Stimulated activated CD4-positive, alpha-beta T cell treated with anti-CD3 and anti-CD28 coated beads, Interleukin-1b, Interleukin-23, amount 100 ng/mL, for 4 hours (primary cell): Measurements from ENCODE around the gene MFSD2B.
"Not testable (repeated sequence)": the region's sequence is repeated elsewhere in the genome, so short reads cannot be mapped to it uniquely, and the experiment has no call there.

Experiments
- DNase-seq, 2 donors: peaks; one replicate each; pipeline ENCODE4 v3.0.0-alpha.2; 2020; ENCODE audit warnings: low read depth in 2 of 2

The MFSD2B gene

GRCh38 chr2:24009680-24010476, at the start of gene MFSD2B:
TSS of gene MFSD2B (plus strand) at chr2:24010085. CDS start at chr2:24010097, 12 bp downstream.
- no peak for DNase-seq

GRCh38 chr2:23967846-23968245, 42.0 kb upstream of the MFSD2B start:
- no peak for DNase-seq

GRCh38 chr2:23976883-23977282, 33.0 kb upstream of the MFSD2B start:
- DNase-seq, result no peak

GRCh38 chr2:23988371-23988770, 21.5 kb upstream of the MFSD2B start:
- DNase-seq, result no peak

- DNase-seq, result no peak
Observed at GRCh38 chr2:23992931-23993330, 17.0 kb upstream of the MFSD2B start.

GRCh38 chr2:23993736-23994269, 16.1 kb upstream of the MFSD2B start:
- no peak for DNase-seq

- DNase-seq, result no peak
Observed at GRCh38 chr2:23994567-23994966, 15.3 kb upstream of the MFSD2B start.

GRCh38 chr2:24007693-24008092, 2.2 kb upstream of the MFSD2B start:
- no peak for DNase-seq

GRCh38 chr2:24008672-24009366, 1.1 kb upstream of the MFSD2B start:
- no peak for DNase-seq

GRCh38 chr2:24009367-24009679, 562 bp upstream of the MFSD2B start:
- no peak for DNase-seq

GRCh38 chr2:24010477-24011249, 778 bp downstream of the MFSD2B start:
- no peak for DNase-seq

- no peak for DNase-seq
Observed at GRCh38 chr2:24011250-24012104, 1.6 kb downstream of the MFSD2B start.

GRCh38 chr2:24012521-24013188, 2.8 kb downstream of the MFSD2B start:
- DNase-seq, result no peak

GRCh38 chr2:24014902-24015301, 5.0 kb downstream of the MFSD2B start:
- DNase-seq, result not testable (repeated sequence)

- no peak for DNase-seq
Observed at GRCh38 chr2:24015562-24016375, 5.9 kb downstream of the MFSD2B start.

GRCh38 chr2:24016376-24016761, 6.5 kb downstream of the MFSD2B start:
- DNase-seq, result no peak

- DNase-seq, result no peak
Observed at GRCh38 chr2:24016853-24017703, 7.2 kb downstream of the MFSD2B start.

GRCh38 chr2:24017711-24018110, 7.8 kb downstream of the MFSD2B start:
- no peak for DNase-seq

- DNase-seq, result no peak
Observed at GRCh38 chr2:24018241-24018640, 8.4 kb downstream of the MFSD2B start.
